Measurements from ENCODE around the gene NACC2.

- no peak for TF ChIP-seq EZH2 (optimal IDR thresholded peaks at IDR 0.05; ENCODE audit: low read depth, low read length)
- TF ChIP-seq CTCF (IDR thresholded peaks at IDR 0.05; ENCODE audit: low read length): 0 out of 2 replicates have a peak, but pooled peaks have one; percentile 6
These were observed 119.3 kb downstream of the NACC2 start for GRCh38 chr9:135975834-135976233.

Data from MM.1S (cell line).